Right lobe of liver (tissue), 6 donors: ENCODE measurements around the gene RIPOR2. TPM values are rescaled to one million over a fixed set of nuclear protein-coding genes. Genes with fewer than 3 reads are reported as not detected.

ENCODE experiments used
- ATAC-seq, 4 donors: fragments of 200-7000 bp; cut with Tn5 transposase; one replicate each; pipeline ENCODE4 v1.9.1; 2020; ENCODE audit warnings: mild to moderate bottlenecking in 4 of 4, moderate library complexity in 4 of 4
- DNase-seq, 3 donors: peaks; one replicate each; pipeline ENCODE4 v3.0.0-alpha.2; 2020
- H3K27ac ChIP-seq, 3 donors: fragments of 200-600 bp; one replicate each; pipeline ENCODE4 v1.8.0; 2022
- H3K27me3 ChIP-seq, 2 donors: fragments of 200-600 bp; one replicate each; pipeline ENCODE4 v1.8.0; 2022
- H3K36me3 ChIP-seq, 4 donors: fragments of 200-600 bp; sonication (generic) in 1 of 4; one replicate each; pipeline versions ENCODE4 v1.5.1 to v1.8.0; 2017 to 2022; ENCODE audit warnings: control low read depth in 1 of 4
- H3K4me1 ChIP-seq, 4 donors: fragments of 200-600 bp; sonication (generic) in 1 of 4; one replicate each; pipeline versions ENCODE4 v1.5.1 to v1.8.0; 2017 to 2022; ENCODE audit warnings: control low read depth in 1 of 4
- H3K4me3 ChIP-seq, 3 donors: fragments of 200-600 bp; one replicate each; pipeline ENCODE4 v1.8.0; 2022
- H3K9me3 ChIP-seq, 4 donors: fragments of 200-600 bp; sonication (generic) in 1 of 4; one replicate each; pipeline versions ENCODE4 v1.5.1 to v1.8.0; 2017 to 2022; ENCODE audit warnings: control low read depth in 1 of 4
- CTCF ChIP-seq, 4 donors: fragments of 200-600 bp in 3 of 4; fragments of 450-650 bp in 1 of 4; IDR thresholded peaks; one replicate each; pipeline versions ENCODE4 v1.5.1 to v1.8.0; 2016 to 2022; ENCODE audit warnings: antibody characterized with exemption in 4 of 4, mild to moderate bottlenecking in 2 of 4
- POLR2A ChIP-seq: fragments of 450-650 bp; IDR thresholded peaks from one replicate; pipeline ENCODE4 v1.6.1; 2017; ENCODE audit warnings: antibody characterized with exemption, mild to moderate bottlenecking
- WGBS: methylation state at CpG from one replicate; pipeline ENCODE4 v1.1.6; 2018; ENCODE audit warnings: low coverage, low lambda C conversion rate; ENCODE audit not compliant: insufficient coverage; ENCODE audit errors: missing lambda C conversion rate; 5-methylcytosine and 5-hydroxymethylcytosine counted together
- intact Hi-C, 2 donors: fragments of 100-400 bp; cut with DNase I; formaldehyde crosslinking; loops; one replicate each; pipeline versions ENCODE4 v1.11.2 to v1.14.1; 2022
- total RNA-seq, 6 experiments: library from RNA; depleted of rRNA in 2 of 6; stranded (reverse); fragments of >200 nt in 2 of 6; fragmentation: NEBNext Ultra II Directional in 3 of 6; extraction: Animal tissue kit (Norgen Biotek cat#: 25700) in 3 of 6; gene quantifications; one replicate each; pipeline versions ENCODE4 v1.1.0 to v1.2.4, GENCODE V29; 2016 to 2023
- donor health status: DM: no; HTN: yes; CAD: no.
- donor health status: DM: no; HTN: no; CAD: no.
- donor health status: DM: no; HTN: no; CAD: no.
- donor health status: DM: no; HTN: yes; CAD: no.
- donor health status: DM: no; HTN: yes; CAD: no.

RIPOR2 gene
- total RNA-seq, 6 experiments from 2014 or later, result 1.8 to 4.6 (median 3.5) TPM

DNA sequence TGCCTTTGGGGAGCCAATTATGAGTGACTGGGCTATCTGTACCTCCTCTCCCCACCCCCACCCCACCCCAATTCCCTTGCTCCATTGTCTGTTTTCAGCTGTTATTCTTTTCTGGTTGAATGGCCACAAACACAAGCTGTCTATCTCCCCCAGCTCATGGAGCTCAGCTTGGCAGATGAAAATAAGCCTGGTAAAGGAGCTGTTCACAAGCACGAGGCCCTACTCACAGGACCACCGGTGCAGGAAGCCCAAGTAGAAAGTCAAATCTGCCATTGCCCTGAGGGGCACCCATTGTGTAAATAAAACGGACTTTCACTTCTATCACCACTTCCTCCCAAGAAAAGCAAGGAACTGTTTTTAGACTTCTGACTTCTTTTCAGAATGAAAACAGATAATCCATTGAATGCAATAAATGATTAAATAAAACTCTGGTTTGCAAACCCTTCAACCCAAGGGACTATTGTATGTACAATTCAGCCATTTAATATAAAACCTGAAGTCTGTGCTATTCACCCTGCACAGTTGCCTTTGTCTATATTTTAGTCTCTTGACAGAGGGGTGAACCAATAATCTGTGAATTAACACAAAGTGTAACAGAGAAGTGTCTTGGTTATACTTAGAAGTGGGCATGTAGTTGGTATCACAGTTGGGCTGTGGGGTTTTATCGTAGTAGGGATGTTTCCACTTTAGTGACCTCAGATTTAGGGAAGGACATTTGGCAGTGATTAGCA lies 27.7 kb downstream of the RIPOR2 start:
- WGBS, result 26% methylated on average over 4 of the region's 4 CpGs
- intact Hi-C loops, result no loop called here
- DNase-seq (no peak), ATAC-seq (peak in 1 of 4 donors; percentile 19)
- H3K4me1 ChIP-seq, result peaks cover 0 to 15% (median 0%) of the 10 kb centered on the region in 4 donors
- no peaks in the 10 kb centered on the region for H3K27me3 ChIP-seq
- H3K4me3 ChIP-seq, result no peak overlapping the region
- no peak for TF ChIP-seq CTCF (IDR thresholded peaks at IDR 0.05)
- no peak for TF ChIP-seq POLR2A
- H3K27ac ChIP-seq, result no peak overlapping the region
- no peaks in the 10 kb centered on the region for H3K9me3 ChIP-seq
- H3K36me3 ChIP-seq, result no peaks in the 10 kb centered on the region

- DNase-seq (no peak), ATAC-seq (no peak)
- intact Hi-C loops, result no loop called here
- H3K36me3 ChIP-seq, result no peaks in the 10 kb centered on the region
- no peak for TF ChIP-seq POLR2A
- TF ChIP-seq CTCF (IDR thresholded peaks at IDR 0.05), result no peak
- H3K9me3 ChIP-seq, result no peaks in the 10 kb centered on the region
- no peak overlapping the region for H3K27ac ChIP-seq
- peaks cover 0 to 15% (median 0%) of the 10 kb centered on the region in 4 donors for H3K4me1 ChIP-seq
- no peaks in the 10 kb centered on the region for H3K27me3 ChIP-seq
- H3K4me3 ChIP-seq, result no peak overlapping the region
Observed at GRCh38 chr6:24906314-24906713, 29.4 kb downstream of the RIPOR2 start.

- ATAC-seq, result no peak
- H3K27ac ChIP-seq, result no peak overlapping the region
Observed at GRCh38 chr6:24905483-24905882, 30.3 kb downstream of the RIPOR2 start.

DNA sequence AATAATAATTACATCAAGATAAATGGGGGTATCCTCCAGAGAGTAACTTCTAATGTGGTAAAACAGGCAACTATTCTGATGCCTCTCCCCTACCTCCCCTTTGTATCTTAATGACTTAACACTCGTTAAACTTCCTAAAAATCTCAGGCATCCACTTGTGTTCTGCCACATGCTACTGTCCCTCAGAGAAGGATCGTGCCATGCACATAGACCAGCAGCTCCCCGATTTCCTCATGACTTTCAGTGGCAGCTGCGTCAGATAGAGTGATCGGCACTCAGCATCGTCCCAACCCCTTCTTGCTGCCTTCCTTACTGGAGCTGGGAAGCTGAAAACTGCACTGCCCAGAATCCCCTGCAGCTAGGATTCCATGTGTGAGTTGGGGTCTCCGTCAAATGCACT lies 32.1 kb downstream of the RIPOR2 start:
- 74% methylated on average over 7 of the region's 7 CpGs for WGBS
- Histone ChIP-seq H3K4me3 (no peak overlapping the region), H3K27ac (no peak overlapping the region), H3K4me1 (no peaks in the 10 kb centered on the region), H3K9me3 (no peaks in the 10 kb centered on the region), H3K36me3 (no peaks in the 10 kb centered on the region), H3K27me3 (no peaks in the 10 kb centered on the region)
- DNase-seq (no peak), ATAC-seq (no peak)
- intact Hi-C loops, result no loop called here
- TF ChIP-seq POLR2A, result no peak
- no peak for TF ChIP-seq CTCF (IDR thresholded peaks at IDR 0.05)

More at GRCh38 chr6:24905483-24905882, 30.3 kb downstream of the RIPOR2 start:
- WGBS, result 43% methylated on average over 3 of the region's 3 CpGs
- TF ChIP-seq CTCF (IDR thresholded peaks at IDR 0.05) (no peak), POLR2A (no peak)
- no peak for DNase-seq
- intact Hi-C loops, result no loop called here
- Histone ChIP-seq H3K36me3 (no peaks in the 10 kb centered on the region), H3K4me3 (no peak overlapping the region), H3K9me3 (no peaks in the 10 kb centered on the region), H3K4me1 (peaks cover 0 to 7% (median 0%) of the 10 kb centered on the region in 4 donors), H3K27me3 (no peaks in the 10 kb centered on the region)
